HG03460 (cell line): ENCODE measurements around the gene ANKS1A.

Source experiments
- ATAC-seq: cut with Tn5 transposase; IDR thresholded peaks from one replicate; pipeline ENCODE4 v1.9.1; 2021; ENCODE audit not compliant: unreplicated experiment

ANKS1A gene

GRCh38 chr6:35080821-35081425, 191.9 kb downstream of the ANKS1A start:
- ATAC-seq, result no peak

DNA sequence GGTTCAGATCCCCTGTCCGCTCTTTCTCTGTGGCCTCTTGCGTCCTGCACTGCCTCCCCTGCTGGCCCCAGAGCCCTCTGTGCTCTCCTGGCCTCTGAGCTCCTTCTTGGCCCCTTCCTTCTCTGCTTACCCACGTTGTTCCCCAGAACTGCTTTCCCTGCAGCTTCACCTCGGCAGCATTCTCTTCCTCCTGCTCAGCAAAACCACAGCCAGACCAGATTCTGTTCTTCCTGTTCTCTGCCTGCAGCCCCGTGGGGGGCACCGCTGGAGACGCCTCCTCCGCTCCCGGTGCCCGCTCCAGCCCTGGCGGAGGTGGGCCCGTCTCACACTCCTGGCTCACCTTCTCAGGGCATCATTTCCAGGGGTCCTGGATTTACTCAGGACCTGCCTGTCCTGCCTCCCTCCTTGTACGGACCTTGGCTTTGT, 192.4 kb downstream of the ANKS1A start:
- no peak for ATAC-seq

GRCh38 chr6:35082046-35082732, 193.1 kb downstream of the ANKS1A start:
- no peak for ATAC-seq

GRCh38 chr6:35082733-35083403, 193.8 kb downstream of the ANKS1A start:
- no peak for ATAC-seq

DNA sequence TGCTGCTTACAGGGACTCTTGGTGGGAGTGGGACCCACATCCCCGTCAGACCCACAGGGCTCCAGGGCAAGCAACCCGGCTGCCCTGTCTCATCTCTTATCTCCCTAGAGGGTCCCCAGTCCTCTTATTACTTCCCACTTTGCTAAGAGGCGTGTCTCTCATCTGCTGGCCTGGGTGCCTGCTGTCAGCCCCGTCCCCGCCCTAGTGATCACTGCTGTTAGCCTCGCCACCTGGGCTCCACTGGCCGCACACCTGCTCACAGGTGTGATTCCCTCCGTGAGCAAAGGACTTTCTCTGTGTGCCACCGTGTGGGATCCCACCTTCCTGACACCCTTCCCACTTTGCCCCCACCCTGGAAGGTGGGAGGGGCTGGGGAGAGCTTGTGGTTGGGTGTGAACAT, 194.5 kb downstream of the ANKS1A start:
- ATAC-seq, result no peak

- ATAC-seq, result no peak
Measured at GRCh38 chr6:35084041-35084491, 195.0 kb downstream of the ANKS1A start.

- ATAC-seq, result no peak
Measured at GRCh38 chr6:35084511-35085203, 195.6 kb downstream of the ANKS1A start.

DNA sequence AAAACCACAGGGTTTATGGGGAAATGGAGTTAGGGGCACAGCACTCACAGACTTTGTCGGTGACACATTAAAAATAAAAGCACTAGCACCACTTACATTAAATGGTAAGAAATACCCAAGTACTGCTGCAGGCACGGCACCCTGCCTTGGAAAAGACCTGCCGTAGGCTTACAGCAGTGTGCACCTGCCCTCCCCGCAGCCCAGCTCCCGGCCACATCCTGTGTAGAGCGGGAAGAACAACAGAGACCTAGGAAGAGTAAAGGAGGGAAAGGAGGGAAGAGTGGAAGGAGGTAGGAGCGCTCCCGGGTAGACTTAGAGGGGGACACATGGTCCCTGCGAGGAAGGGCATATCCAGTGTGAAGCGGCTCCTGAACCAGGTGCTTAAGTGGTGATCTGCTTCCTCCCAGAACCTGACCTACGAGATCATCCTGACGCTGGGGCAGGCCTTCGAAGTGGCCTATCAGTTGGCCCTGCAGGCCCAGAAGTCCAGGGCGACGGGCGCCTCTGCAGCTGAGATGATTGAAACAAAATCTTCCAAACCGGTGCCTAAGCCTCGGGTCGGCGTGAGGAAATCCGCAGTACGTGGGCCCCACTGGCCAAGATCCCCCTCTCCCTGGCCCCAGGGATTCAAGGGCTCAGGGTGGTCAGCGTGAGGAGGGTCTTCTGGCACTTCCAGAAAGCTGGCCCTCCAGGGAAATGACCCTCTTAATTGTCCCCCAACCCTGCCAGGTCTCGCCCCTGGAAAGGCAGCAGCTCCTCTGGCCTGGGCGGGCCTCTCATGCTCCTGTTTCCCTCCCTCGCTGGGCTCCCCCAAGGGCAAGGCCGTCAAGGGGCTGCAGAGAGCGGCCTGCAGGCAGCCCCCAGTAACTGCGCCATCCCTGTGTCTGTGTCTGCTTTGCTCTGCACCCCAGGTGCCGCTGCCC, 196.6 kb downstream of the ANKS1A start:
- no peak for ATAC-seq

DNA sequence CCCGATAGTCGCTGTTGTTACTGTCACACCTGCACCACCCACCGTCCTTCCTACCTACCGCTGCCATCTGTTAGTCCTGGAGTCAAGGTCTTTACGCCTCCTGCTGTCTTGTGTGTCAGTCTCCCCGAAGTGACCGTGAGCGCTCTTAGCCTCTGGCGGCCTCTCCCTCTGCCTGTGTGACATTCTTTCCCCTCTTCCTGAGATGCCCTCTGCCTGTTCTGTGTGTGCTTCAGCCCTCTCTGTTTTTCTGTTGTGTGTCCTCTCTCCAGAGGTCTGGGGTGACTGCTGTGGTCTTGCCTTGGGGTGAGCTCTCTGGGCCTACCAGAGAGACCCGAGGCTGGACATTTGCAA, 197.2 kb downstream of the ANKS1A start:
- ATAC-seq, result no peak

DNA sequence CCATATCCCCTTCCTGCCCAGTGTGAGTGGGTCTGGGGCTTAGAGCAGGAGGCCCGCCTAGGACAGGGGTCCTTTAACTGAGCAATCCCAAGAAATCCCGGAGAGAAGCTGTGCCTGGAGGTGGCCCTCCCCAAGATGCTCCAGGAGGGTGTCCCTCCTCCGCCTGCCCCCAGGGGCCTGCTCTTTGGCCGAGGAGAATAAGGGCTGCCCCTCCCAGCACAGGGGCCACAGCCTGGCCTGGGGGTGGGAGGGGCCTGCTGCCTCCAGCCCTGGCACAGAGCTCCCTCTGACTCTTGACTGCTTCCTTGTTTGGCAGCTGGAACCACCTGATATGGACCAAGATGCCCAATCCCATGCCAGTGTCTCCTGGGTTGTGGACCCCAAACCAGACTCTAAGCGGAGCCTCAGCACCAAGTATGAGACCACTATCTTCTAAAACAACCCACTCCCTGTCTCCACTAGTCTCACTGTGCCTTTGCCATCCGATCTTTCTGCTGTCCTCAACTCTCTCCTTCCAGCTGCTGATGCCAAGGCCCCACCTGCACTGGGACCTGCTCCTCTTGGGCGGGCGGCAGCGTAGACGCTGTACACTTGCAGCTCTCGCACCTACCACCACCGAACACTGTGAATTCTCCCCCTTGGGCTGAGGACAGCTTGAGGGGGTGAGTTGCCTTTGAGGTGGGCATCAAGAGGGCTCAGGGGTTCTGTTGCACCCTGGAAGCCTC, 197.7 kb downstream of the ANKS1A start:
- ATAC-seq, result no peak

DNA sequence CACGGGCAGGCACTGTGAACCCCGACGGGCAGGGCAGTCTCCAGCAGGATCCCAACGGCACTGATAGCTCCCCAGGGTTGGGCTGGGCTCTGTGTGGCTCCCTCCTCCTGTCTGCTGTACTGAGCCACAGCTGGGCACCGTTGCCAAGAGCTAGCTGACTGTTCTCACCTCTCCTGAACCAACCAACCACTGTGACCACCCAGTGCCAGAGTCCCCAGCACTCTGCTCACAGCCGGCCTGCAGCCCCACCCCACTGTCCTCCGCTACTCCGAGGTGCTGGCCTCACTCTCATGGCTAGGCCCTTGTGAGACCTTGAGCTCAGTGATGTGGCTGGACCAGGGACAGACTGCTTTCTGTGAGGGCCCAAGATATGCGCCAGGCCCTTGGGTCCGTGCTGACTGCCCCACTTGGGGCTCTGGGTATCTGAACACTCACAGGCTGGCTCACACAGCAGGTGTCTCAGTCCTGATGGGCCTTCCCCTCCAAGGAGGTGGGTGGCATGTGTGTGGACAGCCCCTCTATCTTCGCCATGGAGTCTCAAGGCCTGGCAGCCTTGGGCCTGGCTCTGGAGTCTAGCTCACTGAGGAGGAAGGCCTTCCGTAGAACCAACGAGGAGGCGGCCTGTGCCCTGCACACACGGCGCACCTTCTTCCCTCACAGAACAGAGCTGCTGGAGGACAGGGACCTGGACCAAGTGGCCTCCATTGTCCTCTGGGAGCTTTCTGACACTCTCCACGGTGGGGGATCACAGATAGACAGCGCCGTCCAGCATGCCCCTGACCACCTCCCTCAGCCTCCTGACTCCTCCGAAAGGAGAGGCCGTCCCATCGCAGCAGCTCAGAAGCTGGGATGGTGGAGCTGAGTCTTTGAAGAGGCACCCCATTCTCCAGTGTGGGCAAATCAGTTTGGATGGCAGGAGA, 198.6 kb downstream of the ANKS1A start:
- no peak for ATAC-seq

GRCh38 chr6:35088281-35089215, 199.5 kb downstream of the ANKS1A start:
- ATAC-seq, result no peak

DNA sequence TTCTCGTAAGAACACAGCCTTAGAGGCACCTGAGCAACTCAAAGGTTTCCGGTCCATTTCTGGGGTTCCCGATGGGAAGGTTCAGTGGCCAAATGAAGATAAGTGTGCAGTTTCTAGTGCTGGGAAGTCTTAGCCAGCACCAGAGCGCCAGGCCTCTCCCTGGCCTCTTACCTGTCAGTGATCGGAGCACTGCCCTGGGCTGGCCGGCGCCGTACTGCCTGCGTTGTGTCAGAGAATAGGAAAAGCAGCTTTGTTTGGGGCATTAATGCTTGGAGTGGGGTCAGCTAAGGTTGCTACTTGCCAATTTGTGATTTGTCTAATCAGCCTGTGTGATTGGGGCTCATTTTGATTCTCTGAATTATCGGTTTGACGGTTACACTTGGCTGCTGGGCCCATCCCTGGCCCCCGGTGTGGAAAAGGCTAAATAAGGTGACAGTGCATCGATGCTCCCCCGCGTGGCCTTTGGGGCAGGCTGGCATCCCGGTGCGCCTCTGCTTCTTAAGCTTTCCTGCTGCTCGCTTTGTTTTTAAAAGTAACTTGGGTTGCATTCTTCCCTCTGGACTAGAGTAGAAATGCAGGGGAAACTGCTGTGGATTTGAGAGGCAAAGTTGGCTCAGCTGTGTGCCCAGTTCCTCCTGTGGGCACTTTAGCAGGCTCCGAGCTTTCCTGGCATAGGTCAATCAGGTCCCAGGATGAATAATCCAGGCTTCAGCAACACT, 200.3 kb downstream of the ANKS1A start:
- no peak for ATAC-seq

GRCh38 chr6:35089935-35090505, 201.0 kb downstream of the ANKS1A start:
- no peak for ATAC-seq

GRCh38 chr6:35090734-35091133, 201.7 kb downstream of the ANKS1A start:
- ATAC-seq, result no peak

DNA sequence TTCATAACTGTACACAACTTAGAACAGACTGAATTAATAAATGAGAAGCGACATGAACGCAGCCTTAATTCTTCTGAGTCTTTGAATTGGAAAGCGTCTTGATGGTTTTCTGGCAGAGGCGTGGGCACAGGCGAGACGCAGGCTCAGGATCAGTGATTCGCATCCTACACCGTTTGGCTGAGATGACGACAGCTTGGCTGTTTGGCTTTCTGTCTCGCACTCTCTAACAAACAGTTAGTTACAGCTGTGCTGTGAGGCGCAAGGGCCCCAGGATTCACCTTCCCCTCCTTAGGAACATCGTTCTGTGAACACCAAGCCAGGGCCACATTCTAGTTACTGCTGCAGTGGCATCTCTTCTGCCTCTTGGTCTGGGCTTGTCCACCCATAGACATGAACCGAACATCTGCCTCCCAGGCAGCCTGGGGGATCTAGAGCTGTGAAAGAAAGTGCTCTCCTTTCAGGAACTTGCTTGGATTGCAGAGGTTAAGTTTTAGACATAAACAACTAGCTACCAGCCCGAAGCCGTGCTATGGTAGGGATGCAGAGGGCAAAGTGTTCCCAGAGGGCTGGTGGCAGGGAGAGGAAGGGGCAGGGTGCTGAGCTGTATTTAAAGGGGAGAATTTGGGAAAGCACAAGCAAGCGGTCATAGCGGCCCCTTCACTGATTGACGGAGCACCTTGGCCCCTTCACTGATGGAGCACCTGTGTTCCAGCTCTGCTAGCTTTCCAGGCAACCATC, 202.5 kb downstream of the ANKS1A start:
- no peak for ATAC-seq
